ENCODE data around the gene KIF12. TPM values are rescaled to one million over a fixed set of nuclear protein-coding genes. Genes with fewer than 3 reads are reported as not detected.

Gene KIF12
- total and polyA plus RNA-seq, 2 of the 13 experiments (the other 11 are each of a cell fraction or from before 2014, with no cell fraction given): 1.8 to 12.5 TPM

GRCh38 chr9:114121227-114122135 is 22.4 kb upstream of the KIF12 start (continued):
- no peak for TF ChIP-seq ZBTB40 (IDR thresholded peaks at IDR 0.05)
- TF ChIP-seq ZBTB40 (CRISPR knock-in tag; IDR thresholded peaks at IDR 0.05): no peak
- TF ChIP-seq ZNF44 (CRISPR knock-in tag; IDR thresholded peaks at IDR 0.05): no peak
- no peak for TF ChIP-seq MYNN (CRISPR knock-in tag; IDR thresholded peaks at IDR 0.05; ENCODE audit: low read depth)
- TF ChIP-seq HNRNPL (IDR thresholded peaks at IDR 0.05; ENCODE audit: low read depth, low read length): 0 out of 2 replicates have a peak, but pooled peaks have one; percentile 39
- TF ChIP-seq HNRNPH1 (optimal IDR thresholded peaks at IDR 0.05; ENCODE audit: low read depth, low read length): no peak
- peak; percentile 31; the same call in 1 of the 2 replicates for TF ChIP-seq PATZ1 (CRISPR knock-in tag; IDR thresholded peaks at IDR 0.05)
- TF ChIP-seq ARID5B (CRISPR knock-in tag; IDR thresholded peaks at IDR 0.05): peak; percentile 41; the same call in 1 of the 2 replicates
- TF ChIP-seq HDAC2 (CRISPR knock-in tag; IDR thresholded peaks at IDR 0.05): peak; percentile 44; the same call in 1 of the 2 replicates
- TF ChIP-seq ZFP91 (CRISPR knock-in tag; IDR thresholded peaks at IDR 0.05; ENCODE audit: borderline replicate concordance): peak; percentile 33; the same call in 1 of the 2 replicates
